A549 (cell line): ENCODE measurements around the gene MYO5C. TPM values are rescaled to one million over a fixed set of nuclear protein-coding genes. Genes with fewer than 3 reads are reported as not detected.

Experiments used
- ATAC-seq, 2 experiments: fragments of 200-7000 bp in 1 of 2; fragments of >200 bp in 1 of 2; cut with Nextera tagmentation in 1 of 2; cut with Tn5 transposase in 1 of 2; 3 replicates each; pipeline versions ENCODE4 v1.8.0 to v1.9.1; 2018 to 2020; ENCODE audit warnings: mild to moderate bottlenecking in 1 of 2, moderate library complexity in 1 of 2
- CTCF ChIA-PET: fragments of 300-600 bp; sonication (Branson Sonifier 250); formaldehyde crosslinking; extraction: SDS; loops from one replicate; lab custom pipeline; 2021; ENCODE audit warnings: antibody characterized with exemption, inconsistent platforms; lab: Yijun Ruan, JAX
- POLR2A ChIA-PET: fragments of 350-600 bp; formaldehyde crosslinking; extraction: SDS; loops from one replicate; lab custom pipeline; 2021; ENCODE audit warnings: antibody characterized with exemption, inconsistent platforms; lab: Yijun Ruan, JAX
- DNase-seq, 2 experiments: peaks; one replicate each; pipeline versions ENCODE4 v3.0.0 to v3.0.0-alpha.2; 2011 to 2016; ENCODE audit warnings: low read depth in 1 of 2, low spot score in 1 of 2
- FAIRE-seq: peaks from 2 replicates; lab custom pipeline; 2011; peaks lifted over from hg19 to GRCh38; lab: Jason Lieb, UNC
- H3K27ac ChIP-seq, 2 experiments: fragments of >200 bp; sonication (Bioruptor Twin); formaldehyde crosslinking; 3 replicates each; pipeline ENCODE4 v1.5.1; 2016 to 2017
- H3K4me1 ChIP-seq: fragments of >200 bp; sonication (Bioruptor Twin); formaldehyde crosslinking; 3 replicates; pipeline ENCODE4 v1.6.1; 2016
- H3K4me2 ChIP-seq: fragments of >200 bp; sonication (Bioruptor Twin); formaldehyde crosslinking; 3 replicates; pipeline ENCODE4 v1.6.1; 2016
- H3K4me3 ChIP-seq: fragments of >200 bp; sonication (Bioruptor Twin); formaldehyde crosslinking; 3 replicates; pipeline ENCODE4 v1.5.1; 2016
- H3K9me3 ChIP-seq: fragments of >200 bp; sonication (Bioruptor Twin); formaldehyde crosslinking; 3 replicates; pipeline ENCODE4 v1.6.1; 2016
- CEBPB ChIP-seq, 2 experiments: fragments of >200 bp in 1 of 2; sonication (Bioruptor Twin) in 1 of 2; formaldehyde crosslinking in 1 of 2; IDR thresholded peaks; 2 replicates each; pipeline ENCODE4 v1.6.1; 2012 to 2016
- FOXS1 ChIP-seq: fragments of 250-450 bp; sonication (Bioruptor Pico); IDR thresholded peaks from 2 replicates; pipeline ENCODE4 v1.5.0; 2020; ENCODE audit warnings: mild to moderate bottlenecking, moderate library complexity
- HDAC2 ChIP-seq: fragments of 200-600 bp; sonication (generic); IDR thresholded peaks from 2 replicates; pipeline ENCODE4 v1.6.1; 2016
- HOXB13 ChIP-seq: fragments of 250-450 bp; sonication (Bioruptor Pico); IDR thresholded peaks from 2 replicates; pipeline ENCODE4 v1.5.0; 2020; ENCODE audit warnings: low read depth, mild to moderate bottlenecking, moderate library complexity
- JUNB ChIP-seq: fragments of >200 bp; sonication (Bioruptor Twin); formaldehyde crosslinking; IDR thresholded peaks from 2 replicates; pipeline ENCODE4 v1.6.1; 2016
- MYC ChIP-seq: IDR thresholded peaks from 2 replicates; pipeline ENCODE4 v1.6.1; 2012; ENCODE audit warnings: mild to moderate bottlenecking, inconsistent platforms, low read length, improper control_type of control experiment, borderline replicate concordance
- PBX3 ChIP-seq: IDR thresholded peaks from 2 replicates; pipeline ENCODE4 v1.6.1; 2012
- RNF2 ChIP-seq: fragments of 200-600 bp; sonication (generic); IDR thresholded peaks from 2 replicates; pipeline ENCODE4 v1.6.1; 2016; ENCODE audit warnings: low read depth, mild to moderate bottlenecking, antibody characterized with exemption, moderate library complexity, borderline replicate concordance
- ZC3H11A ChIP-seq: fragments of 450-650 bp; IDR thresholded peaks from 2 replicates; pipeline ENCODE4 v1.6.1; 2014; ENCODE audit warnings: antibody characterized with exemption, mild to moderate bottlenecking
- ZFP36 ChIP-seq: fragments of 450-650 bp; IDR thresholded peaks from 2 replicates; pipeline ENCODE4 v1.6.1; 2014; ENCODE audit warnings: borderline replicate concordance; ENCODE audit not compliant: partially characterized antibody
- WGBS: methylation state at CpG from one replicate; pipeline ENCODE4 v1.1.6; 2017; ENCODE audit errors: missing lambda C conversion rate; 5-methylcytosine and 5-hydroxymethylcytosine counted together
- polyA plus RNA-seq, 4 experiments: library from polyadenylated mRNA; depleted of rRNA in 3 of 4; stranded (reverse); fragments of >200 nt; fragmentation: RNase III in 1 of 4; extraction: RNeasy Plus Mini Kit Qiagen cat#74134 plus additional on column Dnase treatment in 1 of 4; gene quantifications; 2 replicates in 3 of 4; 3 replicates in 1 of 4; pipeline ENCODE4 v1.2.3, GENCODE V29; 2011 to 2017
- TF ChIP-seq, protein P1 (sequence below): fragments of 250-450 bp; sonication (Bioruptor Pico); IDR thresholded peaks from 2 replicates; pipeline ENCODE4 v1.5.0; 2020; ENCODE audit warnings: low read depth, mild to moderate bottlenecking, moderate library complexity
- TF ChIP-seq, protein P2 (sequence below): fragments of 250-450 bp; sonication (Bioruptor Pico); IDR thresholded peaks from 2 replicates; pipeline ENCODE4 v1.5.0; 2021; ENCODE audit warnings: mild to moderate bottlenecking, moderate library complexity, borderline replicate concordance

MYO5C gene
- polyA plus RNA-seq, 2 of the 4 experiments (the other 2 are of a cell fraction) = 6.2 to 27.6 TPM

GRCh38 chr15:52246686-52247431 is 48.7 kb downstream of the MYO5C start:
- TF ChIP-seq CEBPB (IDR thresholded peaks at IDR 0.05) (peak in 1 of 2 experiments; percentile 49; a peak in 3 of 4 replicates), RNF2 (no peak)
- TF ChIP-seq, all 56 proteins: peak for 1
- POLR2A ChIA-PET = no interaction called here
- peaks cover 19% of the 10 kb centered on the region for H3K4me1 ChIP-seq
- WGBS = 93% methylated on average over 16 of the region's 16 CpGs
- no peak for FAIRE-seq
- no peak overlapping the region for H3K4me3 ChIP-seq
- CTCF ChIA-PET = interaction anchor here (1.3 to 4.4 kb wide), 4 partner anchors 10 to 39 kb away, joined by 3 to 36 read pairs (median 14); no protein-coding TSS in a partner anchor
- H3K9me3 ChIP-seq = no peaks in the 10 kb centered on the region
- no peak for ATAC-seq
- no peak for DNase-seq
- no peak overlapping the region for H3K27ac ChIP-seq
- no peak overlapping the region for H3K4me2 ChIP-seq

DNA sequence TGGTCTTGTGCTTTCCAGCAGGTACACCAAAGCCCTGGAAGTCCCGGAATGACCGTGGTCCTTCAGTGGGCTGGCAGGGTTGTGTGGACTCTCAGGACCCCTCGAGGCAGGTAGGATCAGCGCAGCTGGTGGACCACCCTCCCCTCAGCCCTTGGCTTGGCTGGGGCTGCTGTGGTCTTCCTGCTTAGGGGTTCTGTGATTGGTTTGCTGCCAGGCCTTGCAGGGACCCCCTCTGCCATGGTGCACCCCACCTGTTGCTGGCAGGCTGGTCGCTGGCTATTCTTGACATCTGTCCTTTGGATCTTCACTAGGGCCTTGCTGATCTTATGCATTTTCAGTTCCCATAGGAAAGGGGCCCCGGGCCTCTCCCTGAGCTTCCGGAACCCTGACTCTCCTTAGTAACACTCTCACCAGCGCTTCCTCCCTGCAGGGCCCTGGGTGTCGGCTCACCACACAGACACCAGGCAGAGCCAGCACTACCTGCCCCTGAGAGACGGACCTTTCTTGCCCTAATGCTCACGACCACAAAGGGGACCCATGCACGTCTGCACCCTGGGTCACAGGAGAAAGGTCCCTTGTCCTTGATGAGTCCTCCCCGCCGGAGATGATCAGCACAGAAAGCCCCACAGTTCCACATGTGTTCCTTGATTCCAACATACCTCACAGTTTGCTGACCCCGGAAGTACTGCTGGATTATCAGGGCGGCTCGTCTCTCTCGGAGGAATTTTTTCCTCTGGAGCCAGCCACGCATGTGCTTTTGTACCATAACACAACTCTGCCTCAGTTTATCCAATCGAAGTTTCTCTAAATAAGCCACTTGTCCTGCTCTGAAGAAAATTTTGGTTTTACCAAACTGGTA is 51.7 kb downstream of the MYO5C start:
- TF ChIP-seq HDAC2 (no peak), FOXS1 (CRISPR knock-in tag) (no peak), MYC (no peak), CEBPB (IDR thresholded peaks at IDR 0.05) (no peak)
- TF ChIP-seq, protein P1, sequence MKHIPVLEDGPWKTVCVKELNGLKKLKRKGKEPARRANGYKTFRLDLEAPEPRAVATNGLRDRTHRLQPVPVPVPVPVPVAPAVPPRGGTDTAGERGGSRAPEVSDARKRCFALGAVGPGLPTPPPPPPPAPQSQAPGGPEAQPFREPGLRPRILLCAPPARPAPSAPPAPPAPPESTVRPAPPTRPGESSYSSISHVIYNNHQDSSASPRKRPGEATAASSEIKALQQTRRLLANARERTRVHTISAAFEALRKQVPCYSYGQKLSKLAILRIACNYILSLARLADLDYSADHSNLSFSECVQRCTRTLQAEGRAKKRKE (CRISPR knock-in tag) = no peak
- TF ChIP-seq, protein P2, sequence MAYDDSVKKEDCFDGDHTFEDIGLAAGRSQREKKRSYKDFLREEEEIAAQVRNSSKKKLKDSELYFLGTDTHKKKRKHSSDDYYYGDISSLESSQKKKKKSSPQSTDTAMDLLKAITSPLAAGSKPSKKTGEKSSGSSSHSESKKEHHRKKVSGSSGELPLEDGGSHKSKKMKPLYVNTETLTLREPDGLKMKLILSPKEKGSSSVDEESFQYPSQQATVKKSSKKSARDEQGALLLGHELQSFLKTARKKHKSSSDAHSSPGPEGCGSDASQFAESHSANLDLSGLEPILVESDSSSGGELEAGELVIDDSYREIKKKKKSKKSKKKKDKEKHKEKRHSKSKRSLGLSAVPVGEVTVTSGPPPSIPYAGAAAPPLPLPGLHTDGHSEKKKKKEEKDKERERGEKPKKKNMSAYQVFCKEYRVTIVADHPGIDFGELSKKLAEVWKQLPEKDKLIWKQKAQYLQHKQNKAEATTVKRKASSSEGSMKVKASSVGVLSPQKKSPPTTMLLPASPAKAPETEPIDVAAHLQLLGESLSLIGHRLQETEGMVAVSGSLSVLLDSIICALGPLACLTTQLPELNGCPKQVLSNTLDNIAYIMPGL (CRISPR knock-in tag) = no peak
- Histone ChIP-seq H3K9me3 (no peaks in the 10 kb centered on the region), H3K4me3 (no peak overlapping the region), H3K4me1 (no peaks in the 10 kb centered on the region), H3K4me2 (no peak overlapping the region), H3K27ac (no peak overlapping the region)
- FAIRE-seq (no peak), ATAC-seq (no peak), DNase-seq (no peak)
- ChIA-PET POLR2A (no interaction called here), CTCF (interaction anchor here (0.6 to 9.3 kb wide), 4 partner anchors 10 to 1081 kb away, joined by 3 to 90 read pairs (median 3); no protein-coding TSS in a partner anchor)
- 87% methylated on average over 20 of the region's 20 CpGs for WGBS

GRCh38 chr15:52243286-52243685 is 52.3 kb downstream of the MYO5C start:
- no peak overlapping the region for H3K4me3 ChIP-seq

More at GRCh38 chr15:52243286-52243685, 52.3 kb downstream of the MYO5C start:
- ATAC-seq = no peak
- TF ChIP-seq JUNB (no peak), HOXB13 (CRISPR knock-in tag) (no peak), ZC3H11A (no peak), ZFP36 (no peak), PBX3 (no peak)
- TF ChIP-seq, all 56 proteins: peak for 0
- ChIA-PET POLR2A (no interaction called here), CTCF (interaction anchor here (1.6 to 9.3 kb wide), 2 partner anchors 9 to 15 kb away, joined by 3 to 90 read pairs; no protein-coding TSS in a partner anchor)
- H3K27ac ChIP-seq = no peak overlapping the region
- H3K9me3 ChIP-seq = no peaks in the 10 kb centered on the region
- 84% methylated on average over 7 of the region's 7 CpGs for WGBS
- no peak for FAIRE-seq
- H3K4me2 ChIP-seq = no peak overlapping the region
- no peaks in the 10 kb centered on the region for H3K4me1 ChIP-seq
- DNase-seq = no peak
